ENCODE data around the gene LUC7L3. TPM values are rescaled to one million over a fixed set of nuclear protein-coding genes. Genes with fewer than 3 reads are reported as not detected.

Gene LUC7L3
- total RNA-seq, 4 donors from 2014 or later, result 44.2 to 88.7 (median 55.2) TPM

DNA sequence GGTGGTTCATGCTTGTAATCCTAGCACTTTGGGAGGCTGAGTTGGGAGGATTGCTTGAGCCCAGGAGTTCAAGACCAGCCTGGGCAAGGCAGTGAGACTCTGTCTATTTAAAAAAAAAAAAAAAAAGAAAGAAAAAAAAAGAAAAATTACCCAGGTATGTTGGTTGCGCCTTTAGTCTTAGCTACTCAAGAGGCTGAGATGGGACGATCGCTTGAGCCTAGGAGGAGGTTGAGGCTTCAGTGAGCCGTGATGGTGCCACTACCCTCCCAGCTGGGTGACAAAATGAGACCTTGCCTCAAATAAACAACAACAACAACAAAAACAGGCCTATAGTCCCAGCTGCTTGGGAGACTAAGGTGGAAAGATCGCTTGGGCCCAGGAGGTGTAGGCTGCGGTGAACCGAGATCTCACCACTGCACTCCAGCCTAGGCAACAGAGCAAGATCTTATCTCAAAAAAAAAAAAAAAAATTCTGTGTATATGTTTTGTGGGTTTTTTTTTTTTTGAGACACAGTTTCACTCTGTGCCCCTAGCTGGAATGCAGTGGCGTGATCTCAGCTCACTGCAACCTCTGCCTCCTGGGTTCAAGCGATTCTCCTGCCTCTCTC, 60.4 kb downstream of the LUC7L3 start:
- no peak for ATAC-seq (ENCODE audit: low FRiP score)
- TF ChIP-seq, protein P1, sequence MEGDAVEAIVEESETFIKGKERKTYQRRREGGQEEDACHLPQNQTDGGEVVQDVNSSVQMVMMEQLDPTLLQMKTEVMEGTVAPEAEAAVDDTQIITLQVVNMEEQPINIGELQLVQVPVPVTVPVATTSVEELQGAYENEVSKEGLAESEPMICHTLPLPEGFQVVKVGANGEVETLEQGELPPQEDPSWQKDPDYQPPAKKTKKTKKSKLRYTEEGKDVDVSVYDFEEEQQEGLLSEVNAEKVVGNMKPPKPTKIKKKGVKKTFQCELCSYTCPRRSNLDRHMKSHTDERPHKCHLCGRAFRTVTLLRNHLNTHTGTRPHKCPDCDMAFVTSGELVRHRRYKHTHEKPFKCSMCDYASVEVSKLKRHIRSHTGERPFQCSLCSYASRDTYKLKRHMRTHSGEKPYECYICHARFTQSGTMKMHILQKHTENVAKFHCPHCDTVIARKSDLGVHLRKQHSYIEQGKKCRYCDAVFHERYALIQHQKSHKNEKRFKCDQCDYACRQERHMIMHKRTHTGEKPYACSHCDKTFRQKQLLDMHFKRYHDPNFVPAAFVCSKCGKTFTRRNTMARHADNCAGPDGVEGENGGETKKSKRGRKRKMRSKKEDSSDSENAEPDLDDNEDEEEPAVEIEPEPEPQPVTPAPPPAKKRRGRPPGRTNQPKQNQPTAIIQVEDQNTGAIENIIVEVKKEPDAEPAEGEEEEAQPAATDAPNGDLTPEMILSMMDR (IDR thresholded peaks at IDR 0.05), result no peak
- no peak for DNase-seq (ENCODE audit: low spot score)

DNA sequence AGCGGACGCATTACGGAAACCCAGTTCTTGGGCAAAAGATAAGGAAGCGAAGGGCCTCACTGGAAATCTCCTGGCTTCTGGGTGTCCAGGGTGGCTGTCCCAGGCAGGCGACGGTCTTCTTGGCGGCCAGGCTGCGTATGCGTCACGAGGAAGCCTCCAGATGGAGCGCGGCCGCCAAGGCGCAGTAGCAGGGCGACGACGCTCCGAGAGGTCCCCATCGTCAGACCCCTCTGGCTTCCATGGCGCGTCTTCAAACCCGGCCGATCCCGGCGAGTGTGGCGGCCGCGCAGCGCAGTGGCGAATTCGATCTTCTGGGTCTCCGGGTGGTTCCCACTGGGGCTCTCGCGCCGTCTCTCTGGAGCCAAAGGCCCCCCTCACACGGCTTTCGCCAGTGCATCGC, 61.8 kb downstream of the LUC7L3 start:
- ATAC-seq (ENCODE audit: low FRiP score) (no peak), DNase-seq (ENCODE audit: low spot score) (no peak)
- TF ChIP-seq, protein P1 (IDR thresholded peaks at IDR 0.05), result no peak

DNA sequence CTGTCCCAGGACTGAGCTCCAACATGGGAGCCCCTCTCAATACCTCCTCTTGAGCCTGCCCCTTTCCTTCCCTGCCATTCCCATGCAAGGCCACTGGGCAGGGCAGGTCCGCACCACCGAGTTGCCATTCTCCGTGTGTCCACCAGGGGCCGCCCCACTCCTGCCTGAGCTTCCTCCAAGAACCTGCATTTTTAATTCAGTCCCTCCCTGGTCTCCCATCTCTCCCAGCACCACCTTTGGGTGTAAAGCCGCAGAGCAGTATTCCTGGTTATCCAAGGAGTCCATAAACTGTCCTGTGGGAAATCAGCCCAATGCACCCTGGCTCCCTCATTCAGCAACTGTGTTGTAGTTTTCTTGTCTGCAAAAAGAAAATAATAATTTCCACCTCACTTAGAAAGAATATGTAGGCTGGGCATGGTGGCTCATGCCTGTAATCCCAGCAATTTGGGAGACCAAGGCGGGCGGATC, 63.8 kb downstream of the LUC7L3 start:
- DNase-seq (ENCODE audit: low spot score) (peak; percentile 77), ATAC-seq (ENCODE audit: low FRiP score) (peak; percentile 80)
- TF ChIP-seq, protein P1 (IDR thresholded peaks at IDR 0.05), result peak in 2 of 3 donors; percentile 48 to 99

DNA sequence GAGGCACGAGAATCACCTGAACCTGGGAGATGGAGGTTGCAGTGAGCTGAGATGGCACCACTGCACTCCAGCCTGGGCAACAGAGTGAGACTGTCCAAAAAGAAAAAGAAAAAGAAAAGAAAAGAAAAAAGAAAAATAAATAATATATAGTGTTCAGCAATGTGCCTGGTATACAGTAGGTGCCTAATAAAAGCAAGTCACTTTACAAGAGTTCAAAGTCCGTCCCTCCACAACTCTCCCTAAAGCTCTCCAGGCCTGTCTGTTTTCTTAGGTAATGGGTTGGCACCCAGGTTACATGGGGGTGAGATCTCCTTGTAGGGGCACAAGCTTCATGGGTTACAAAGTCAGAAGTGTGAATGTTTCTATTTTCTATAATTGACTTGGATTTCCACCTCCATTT, 64.5 kb downstream of the LUC7L3 start:
- DNase-seq (ENCODE audit: low spot score) (no peak), ATAC-seq (ENCODE audit: low FRiP score) (no peak)

DNA sequence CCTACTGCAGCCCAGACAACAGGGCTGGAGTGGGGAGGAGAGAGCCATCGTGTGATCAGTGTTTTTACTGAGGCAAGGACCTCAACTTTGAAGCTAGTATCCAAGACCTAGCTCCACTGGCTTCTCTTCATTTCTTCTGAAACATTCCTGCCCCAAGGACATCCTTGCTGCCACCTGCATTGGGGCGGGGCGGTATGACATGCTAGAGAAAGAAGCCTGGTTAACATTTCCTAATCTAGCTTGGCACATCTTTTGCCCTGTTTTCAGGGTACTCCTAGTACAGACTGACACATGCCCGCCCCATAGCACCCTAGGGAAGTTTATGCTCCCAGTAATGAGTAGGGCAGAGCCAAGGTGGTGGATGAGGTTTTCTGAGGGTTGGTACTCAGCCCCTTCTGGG, 65.7 kb downstream of the LUC7L3 start:
- DNase-seq (ENCODE audit: low spot score) (no peak), ATAC-seq (ENCODE audit: low FRiP score) (no peak)
- TF ChIP-seq, protein P1 (IDR thresholded peaks at IDR 0.05), result no peak

More for the DNA sequence above, 64.5 kb downstream of the LUC7L3 start:
- TF ChIP-seq, protein P1 (IDR thresholded peaks at IDR 0.05), result no peak

DNA sequence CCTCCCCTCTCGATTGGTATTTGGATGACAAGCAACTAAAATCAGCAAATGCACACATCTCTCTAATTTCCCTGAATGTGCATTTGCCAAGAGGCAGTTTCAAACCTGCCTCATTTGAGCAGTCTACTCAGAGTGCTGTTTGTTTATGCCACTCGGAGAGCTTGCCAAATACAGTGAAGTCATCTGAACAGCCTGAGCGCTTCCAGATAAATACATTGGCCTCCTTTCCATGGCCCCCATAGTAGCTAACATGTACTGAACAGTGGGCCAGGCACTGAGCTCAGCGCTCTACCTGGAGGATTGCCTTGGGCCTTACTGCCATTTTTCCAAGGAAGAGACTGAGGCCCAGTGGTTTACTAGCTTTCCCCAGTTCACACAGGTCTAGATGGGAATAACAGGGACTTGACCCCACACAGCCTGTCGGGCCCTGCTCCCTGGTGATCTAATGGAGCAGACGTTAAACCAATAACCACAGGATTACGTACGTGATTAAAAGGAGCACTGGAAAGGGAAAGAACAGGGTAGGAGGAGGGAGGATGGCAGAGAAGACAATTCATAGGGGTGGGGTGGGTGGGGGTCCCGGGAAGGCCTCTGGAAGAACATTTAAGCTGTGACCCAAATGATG, 66.7 kb downstream of the LUC7L3 start:
- TF ChIP-seq, protein P1 (IDR thresholded peaks at IDR 0.05), result no peak
- ATAC-seq (ENCODE audit: low FRiP score), result no peak
- no peak for DNase-seq (ENCODE audit: low spot score)

DNA sequence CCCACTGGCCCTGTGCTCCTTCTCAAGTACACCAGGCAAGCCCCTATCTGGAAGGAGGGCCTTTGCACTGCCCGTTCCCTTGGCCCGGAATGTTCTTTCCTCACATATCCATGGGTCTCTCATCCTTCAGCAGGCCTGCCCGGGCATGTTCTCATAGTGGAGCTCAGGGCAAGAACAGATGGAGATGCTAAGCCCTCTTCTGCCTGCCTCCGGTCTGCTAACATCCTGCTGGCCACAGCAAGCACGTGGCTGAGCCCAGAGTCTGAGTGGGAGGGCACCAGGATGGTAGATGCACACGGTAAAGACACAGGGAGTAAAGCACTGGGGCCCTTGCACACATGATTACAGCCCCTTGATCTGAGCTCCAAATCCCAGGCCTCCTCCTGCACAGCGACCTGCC, 67.7 kb downstream of the LUC7L3 start:
- TF ChIP-seq, protein P1 (IDR thresholded peaks at IDR 0.05), result no peak
- DNase-seq (ENCODE audit: low spot score) (no peak), ATAC-seq (ENCODE audit: low FRiP score) (no peak)
